ENCODE data around the gene CACNA2D1.
"Not testable (repeated sequence)": the region's sequence is repeated elsewhere in the genome, so short reads cannot be mapped to it uniquely, and the experiment has no call there.

Gene CACNA2D1

DNA sequence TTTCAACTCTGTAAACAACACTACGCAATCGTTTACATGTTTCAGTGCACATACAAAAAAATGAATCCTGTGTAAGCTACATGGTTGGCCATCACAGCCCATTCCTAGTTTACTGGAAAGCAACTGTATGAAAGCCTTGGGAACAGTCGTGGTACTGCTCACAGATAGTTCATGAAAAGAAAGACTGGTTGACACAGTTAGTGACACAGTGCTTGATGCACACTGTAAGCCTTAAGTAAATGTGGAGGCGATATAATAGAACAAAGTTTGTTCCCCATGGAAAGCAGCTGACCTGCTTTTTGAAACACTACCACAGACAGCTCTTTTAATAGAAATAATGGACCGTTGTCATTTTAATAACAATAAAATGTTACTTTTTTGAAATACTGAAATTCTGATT lies 5.1 kb downstream of the CACNA2D1 start:
- intact Hi-C loops (cut with DNase I), result no loop called here
- no peak for DNase-seq

DNA sequence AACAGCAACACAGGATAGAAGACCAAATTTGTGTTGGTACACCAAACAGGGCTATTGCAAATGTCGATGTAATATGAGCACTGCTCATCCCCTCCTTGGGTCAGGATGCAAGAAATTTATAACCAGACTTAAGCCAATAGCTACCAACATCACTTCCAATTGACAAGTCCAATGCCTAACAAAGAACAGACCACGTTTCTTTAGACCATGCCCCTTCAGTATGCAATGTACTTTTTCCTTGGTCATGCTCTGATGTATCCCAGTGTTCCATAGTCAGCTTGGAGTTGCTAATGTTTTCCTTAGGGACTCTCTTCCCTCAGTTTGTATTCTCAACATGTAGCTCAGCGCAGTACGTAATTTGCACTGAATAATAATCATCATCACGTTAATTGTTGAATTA lies 7.8 kb downstream of the CACNA2D1 start:
- DNase-seq, result no peak
- intact Hi-C loops (cut with DNase I), result no loop called here

DNA sequence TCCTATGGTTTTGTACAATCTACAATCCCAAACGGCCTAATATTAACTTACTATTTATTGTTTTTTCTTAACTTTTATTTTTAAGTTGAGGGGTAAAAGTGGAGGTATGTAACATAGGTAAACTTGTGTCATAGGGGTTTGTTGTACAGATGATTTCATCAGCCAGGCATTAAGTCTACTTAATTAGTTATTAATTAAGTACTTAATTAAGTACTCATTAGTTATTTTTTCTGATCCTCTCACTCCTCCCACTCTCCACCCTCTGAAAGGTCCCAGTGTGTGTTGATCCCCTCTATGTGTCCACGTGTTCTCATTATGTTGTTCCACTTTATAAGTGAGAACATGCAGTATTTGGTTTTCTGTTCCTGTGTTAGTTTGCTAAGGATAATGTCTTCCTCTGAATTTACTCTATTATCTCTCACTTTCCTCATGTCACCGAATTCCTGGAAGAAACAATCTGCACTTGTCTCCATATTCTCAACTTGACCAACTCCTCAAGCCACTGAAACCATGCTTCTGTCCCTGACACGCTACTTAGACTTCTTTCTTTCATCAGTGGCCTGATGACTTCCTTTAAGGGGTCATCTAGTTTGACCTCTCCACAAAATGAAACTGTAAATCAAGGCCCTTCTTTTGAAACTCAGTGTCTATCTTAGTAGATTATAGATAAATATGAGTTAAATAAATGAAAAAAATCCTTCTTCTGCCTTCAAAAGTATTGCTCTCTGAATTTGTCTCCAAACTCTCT lies 9.1 kb downstream of the CACNA2D1 start:
- intact Hi-C loops (cut with DNase I), result no loop called here
- DNase-seq, result no peak

DNA sequence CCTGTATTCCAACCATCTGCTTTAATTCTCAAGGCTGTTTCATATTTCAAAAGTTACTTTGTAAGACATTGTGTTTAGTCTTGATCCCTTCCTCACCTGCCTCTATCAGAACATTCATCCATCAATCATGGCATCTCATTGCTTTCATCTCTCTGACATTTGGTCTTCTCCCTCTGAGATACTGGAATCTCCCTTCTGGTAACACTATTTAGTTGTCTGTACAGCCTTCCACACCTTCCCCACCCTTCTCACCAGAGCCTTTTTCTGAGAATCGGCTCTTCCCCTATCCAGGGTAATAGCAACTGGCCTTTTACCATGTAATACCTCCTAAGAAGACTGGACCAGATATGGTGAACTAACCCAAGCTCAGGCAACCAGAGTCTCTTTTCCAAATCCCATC lies 10.1 kb downstream of the CACNA2D1 start:
- intact Hi-C loops (cut with DNase I), result no loop called here
- no peak for DNase-seq

DNA sequence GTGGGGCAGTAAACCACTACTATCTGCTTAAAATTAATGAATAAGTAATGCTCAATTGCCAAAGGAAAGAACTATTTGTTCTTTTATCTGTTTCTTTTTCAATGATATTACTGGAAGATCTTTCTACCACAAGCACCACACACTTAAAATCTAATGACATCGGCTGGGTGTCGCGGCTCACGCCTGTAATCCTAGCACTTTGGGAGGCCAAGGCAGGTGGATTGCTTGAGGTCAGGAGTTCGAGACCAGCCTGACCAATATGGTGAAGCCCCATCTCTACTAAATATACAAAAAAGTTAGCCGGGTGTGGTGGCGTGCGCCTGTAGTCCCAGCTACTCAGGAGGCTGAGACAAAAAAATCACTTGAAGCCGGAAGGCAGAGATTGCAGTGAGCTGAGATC lies 10.8 kb downstream of the CACNA2D1 start:
- DNase-seq; intact Hi-C loops (cut with DNase I): not testable (repeated sequence)

DNA sequence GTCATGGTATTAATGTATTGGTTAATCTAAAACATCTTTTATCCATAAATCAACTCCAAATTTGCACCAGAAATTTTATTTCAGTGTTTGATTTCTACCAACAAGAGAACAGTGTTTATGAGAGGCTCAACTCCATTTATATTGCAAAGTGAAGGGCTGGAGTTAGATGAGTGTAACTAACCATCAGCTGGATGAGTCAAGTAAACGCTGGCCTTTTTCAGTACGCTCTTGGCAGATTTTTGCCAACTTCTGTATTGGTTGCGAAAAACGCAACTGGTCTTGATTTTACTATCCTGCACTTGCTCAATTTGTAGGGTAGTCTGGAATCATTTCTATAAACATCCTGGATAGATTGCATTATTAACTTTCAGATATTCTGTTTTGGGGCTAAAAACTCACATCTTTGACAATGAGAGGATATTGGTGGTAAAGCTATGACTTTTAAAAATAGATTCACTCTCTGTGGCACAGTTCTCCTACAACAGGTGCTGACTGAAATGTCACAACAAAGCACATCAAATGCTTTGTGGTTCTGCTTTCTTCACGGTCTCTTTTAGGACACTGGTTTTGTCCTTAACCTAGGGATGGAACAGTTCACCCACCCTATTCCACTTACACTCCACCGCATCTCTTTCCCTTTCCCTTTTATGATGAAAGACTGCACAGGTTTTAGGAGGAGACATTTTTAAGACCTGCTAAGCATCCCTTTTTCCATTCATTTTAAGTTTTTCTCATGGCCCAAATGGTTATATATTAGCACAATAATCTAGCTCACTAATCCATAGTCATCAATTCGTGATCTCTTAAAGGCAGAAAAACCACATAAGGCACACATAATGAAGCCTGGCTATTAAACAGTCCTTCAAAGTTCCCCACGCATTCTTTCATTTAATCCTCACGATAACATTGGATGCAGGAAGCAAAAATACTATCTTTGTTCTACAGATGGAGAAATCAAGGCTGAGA lies 12.8 kb downstream of the CACNA2D1 start:
- DNase-seq, result no peak
- intact Hi-C loops (cut with DNase I), result no loop called here

DNA sequence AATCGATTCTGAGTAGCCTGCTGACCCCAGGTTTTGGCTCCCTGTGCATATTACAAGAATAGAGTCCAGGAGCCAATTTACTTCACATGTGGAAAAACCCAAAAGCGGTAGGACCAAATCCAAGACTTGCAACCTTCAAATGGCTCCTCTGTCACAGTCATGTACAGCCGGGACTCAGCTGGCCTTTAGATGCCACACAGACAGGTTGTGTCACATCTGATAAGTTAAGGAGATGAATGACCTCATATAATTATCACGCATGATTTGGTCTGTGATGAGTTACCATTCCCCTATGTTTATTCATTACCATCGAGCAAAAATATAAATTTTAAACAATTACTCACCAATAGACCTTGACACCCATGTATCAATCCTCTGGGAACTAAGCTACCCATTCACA lies 14.2 kb downstream of the CACNA2D1 start:
- intact Hi-C loops (cut with DNase I), result no loop called here
- no peak for DNase-seq

DNA sequence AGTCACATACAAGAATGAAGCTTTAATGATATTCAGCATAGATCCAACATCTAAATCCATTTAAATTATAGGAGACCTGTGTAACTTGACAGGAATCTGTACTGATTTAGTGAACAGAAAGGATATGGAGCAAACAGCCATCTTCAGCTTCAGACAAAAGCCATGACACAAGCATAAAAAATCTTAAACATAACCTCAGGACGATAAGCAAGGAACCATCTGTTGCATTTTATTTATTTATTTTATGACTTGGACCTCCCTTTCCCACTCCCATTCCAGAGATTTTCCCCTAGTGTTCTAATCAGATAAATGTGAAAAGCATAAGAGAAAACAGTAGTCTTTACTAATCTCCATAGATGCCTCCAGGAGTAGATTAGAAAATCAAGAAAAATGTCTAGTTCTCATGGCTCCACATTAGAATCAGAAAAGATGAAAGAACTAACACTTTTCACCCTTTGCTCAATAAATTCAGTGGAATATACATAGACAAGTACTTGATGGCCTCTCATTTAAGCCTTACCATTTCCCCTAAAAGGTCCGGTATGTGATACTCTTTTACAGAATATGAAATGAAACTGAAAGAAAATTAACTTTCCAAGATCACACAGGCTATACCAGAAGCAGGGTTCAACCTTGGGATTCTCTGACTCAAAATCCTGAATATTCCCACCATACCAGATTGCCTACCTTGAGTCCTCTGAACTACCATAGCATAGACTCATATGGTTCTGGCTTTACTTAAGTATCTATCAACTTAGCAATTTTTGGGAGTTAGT lies 15.2 kb downstream of the CACNA2D1 start:
- intact Hi-C loops (cut with DNase I), result no loop called here

DNA sequence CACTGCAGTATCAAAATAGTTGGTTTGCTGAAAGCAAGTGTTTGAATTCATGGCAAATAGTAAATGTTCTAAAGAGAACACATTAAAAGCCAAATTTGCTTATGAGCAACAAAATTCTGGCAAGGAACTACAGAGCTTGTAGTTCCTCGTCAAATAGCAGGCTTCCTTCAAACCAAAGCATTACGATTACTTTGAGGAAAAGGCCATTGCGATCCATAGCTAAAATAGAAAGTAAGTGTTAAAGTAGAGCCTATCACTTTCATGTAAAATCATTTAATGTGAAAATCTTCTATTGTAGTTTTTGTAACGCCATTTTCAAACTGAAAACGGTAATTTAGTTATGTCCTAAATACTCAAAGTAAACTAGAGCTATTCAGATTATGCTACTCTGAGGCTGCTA lies 20.1 kb downstream of the CACNA2D1 start:
- no peak for DNase-seq
- intact Hi-C loops (cut with DNase I), result no loop called here

More for the DNA sequence above, 15.2 kb downstream of the CACNA2D1 start:
- no peak for DNase-seq

DNA sequence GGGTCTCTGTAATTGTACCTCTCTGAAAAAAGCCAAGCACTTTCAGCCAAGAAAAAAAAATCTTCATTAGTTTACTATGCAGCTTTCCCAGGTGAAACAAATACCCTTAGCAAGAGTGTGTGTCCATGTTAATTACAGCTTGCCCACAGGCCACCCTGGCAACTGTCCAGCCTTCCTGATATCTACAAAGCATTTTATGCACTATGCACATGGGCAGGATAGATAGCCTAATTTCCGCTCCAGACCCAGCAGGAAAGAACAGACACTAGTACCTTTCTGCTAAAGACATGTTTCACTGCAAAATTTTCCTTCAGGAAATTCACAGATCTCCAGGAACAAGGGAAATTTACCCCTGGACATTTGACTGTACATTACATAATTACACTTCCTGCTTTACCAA lies 24.4 kb downstream of the CACNA2D1 start:
- no peak for DNase-seq
- intact Hi-C loops (cut with DNase I), result no loop called here

DNA sequence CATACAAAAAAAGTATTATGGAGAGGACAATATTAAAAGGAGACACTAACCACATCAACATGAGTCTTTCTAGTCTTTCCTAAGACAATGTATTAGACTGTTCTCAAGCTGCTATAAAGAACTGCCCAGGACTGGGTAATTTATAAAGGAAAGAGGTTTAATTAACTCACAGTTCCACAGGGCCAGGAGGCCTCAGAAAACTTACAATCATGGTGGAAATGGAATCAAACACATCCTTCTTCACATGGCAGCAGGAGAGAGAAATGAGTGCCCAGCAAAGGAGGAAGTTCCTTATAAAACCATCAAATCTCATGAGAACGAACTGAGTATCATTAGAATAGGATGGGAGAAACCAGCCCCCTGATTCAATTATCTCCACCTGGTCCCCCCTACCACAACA lies 25.7 kb downstream of the CACNA2D1 start:
- intact Hi-C loops (cut with DNase I), result no loop called here

DNA sequence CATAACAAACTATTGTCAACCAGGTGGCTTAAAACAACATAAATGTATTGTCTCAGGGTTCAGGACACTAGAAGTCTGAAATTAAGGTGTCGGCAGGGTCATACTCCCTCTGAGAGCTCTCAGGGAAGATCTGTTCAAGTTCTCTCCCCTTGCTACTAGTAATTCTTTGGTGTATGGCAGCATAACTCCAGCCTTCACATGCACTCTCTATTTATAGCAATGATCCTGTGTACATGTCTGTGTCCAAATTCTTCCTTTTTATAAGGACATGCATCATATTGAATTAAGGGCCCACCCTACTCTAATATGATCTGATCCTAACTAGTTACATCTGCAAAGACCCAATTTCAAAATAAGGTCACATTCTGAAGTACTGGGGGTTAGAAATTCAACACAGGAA lies 27.2 kb downstream of the CACNA2D1 start:
- DNase-seq, result no peak
- intact Hi-C loops (cut with DNase I), result no loop called here

More for the DNA sequence above, 25.7 kb downstream of the CACNA2D1 start:
- DNase-seq, result no peak

DNA sequence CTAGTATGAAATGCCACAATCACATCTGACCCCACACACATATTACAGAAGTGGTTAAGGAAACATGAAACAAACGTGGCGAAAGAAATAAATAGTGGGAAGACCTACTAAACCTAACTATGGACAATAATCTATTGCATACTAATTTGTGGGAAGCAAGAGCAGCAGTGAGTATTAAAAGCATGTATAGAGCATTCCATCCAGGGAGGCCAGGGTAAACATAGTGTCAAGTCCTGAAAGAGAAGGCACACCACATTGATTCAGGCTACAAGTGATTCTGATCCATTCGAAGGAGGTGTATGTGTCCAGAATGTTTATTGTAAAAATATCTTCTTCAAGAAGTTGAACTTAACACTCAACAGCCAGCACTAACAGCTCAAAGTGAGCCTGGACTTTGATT lies 29.2 kb downstream of the CACNA2D1 start:
- DNase-seq, result no peak
- intact Hi-C loops (cut with DNase I), result no loop called here

DNA sequence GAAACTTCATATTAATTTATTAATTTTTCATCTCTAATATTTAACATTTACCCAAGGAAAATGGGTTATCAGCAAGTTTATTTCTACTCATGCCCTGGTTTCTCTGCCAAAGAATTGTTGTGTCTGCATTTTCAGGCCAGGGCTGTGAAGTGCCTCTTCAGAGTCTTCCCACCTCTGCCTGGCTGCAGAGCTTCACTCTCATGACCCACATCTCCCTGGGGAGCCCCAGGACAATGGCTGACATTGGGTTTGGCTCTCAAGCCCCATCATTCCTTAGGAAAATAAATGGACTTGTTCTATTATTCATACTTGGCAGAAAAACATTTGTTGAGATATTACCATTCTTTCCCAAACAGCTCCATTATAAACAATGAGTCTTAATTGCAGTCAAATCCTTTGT lies 30.3 kb downstream of the CACNA2D1 start:
- no peak for DNase-seq
- intact Hi-C loops (cut with DNase I), result no loop called here

DNA sequence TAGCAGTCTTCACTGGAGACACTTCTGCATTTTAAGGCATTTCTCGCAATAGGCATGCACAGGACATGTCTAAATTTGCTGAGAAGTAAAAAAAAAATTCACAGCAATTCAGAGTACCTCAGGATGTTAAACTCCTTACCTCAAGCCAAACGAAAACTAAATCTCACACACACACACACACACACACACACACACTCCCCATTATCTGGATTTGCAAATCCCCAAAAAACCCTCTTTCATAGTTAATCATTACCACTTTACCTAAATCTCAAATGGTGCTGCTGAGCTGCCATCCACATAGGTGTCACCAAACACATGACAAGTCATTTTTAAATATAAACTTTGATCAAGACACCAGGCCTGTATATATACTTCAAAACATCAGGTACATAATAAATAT lies 31.8 kb downstream of the CACNA2D1 start:
- DNase-seq, result no peak
- intact Hi-C loops (cut with DNase I), result no loop called here

DNA sequence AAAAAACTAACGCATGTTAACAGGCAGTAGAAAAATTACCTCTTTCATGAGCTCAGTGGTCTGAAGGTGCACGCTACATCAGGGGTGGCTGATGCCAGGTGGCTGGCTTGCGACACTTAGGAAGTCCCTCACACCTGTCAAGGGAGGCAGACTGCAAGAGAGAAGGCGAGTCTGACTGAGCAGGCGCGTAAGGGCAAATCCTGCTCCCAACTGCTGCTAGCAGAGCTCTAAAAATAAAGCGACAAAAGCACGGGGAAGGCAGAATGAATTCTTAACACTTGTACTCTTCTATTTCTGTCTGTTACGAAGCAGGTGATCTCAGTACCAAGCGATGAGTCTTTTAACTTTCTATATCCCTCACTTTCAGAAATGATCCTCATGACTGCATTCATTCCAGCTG lies 33.1 kb downstream of the CACNA2D1 start:
- peak in 8 of 10 donors; percentile 43 to 94 (median 66) for DNase-seq
- intact Hi-C loops (cut with DNase I), result no loop called here

DNA sequence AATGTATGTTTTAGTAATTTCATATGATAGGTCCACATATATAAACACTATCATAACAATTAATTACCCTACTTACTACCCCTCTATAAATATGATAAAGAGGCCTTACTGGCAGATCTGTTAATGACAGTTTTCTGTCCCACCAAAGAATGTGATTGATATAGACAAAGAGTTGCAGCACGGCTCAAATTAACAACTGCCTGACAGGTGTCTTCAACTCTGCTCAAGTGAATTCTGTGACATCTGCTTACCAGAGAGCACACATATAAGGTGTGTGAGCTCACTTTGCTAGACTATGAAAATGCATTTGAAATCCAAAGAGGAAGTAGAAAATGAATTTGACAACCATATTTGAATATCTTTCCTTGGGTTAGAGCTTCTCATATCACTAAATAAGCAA lies 36.6 kb downstream of the CACNA2D1 start:
- intact Hi-C loops (cut with DNase I), result no loop called here
- DNase-seq, result no peak

DNA sequence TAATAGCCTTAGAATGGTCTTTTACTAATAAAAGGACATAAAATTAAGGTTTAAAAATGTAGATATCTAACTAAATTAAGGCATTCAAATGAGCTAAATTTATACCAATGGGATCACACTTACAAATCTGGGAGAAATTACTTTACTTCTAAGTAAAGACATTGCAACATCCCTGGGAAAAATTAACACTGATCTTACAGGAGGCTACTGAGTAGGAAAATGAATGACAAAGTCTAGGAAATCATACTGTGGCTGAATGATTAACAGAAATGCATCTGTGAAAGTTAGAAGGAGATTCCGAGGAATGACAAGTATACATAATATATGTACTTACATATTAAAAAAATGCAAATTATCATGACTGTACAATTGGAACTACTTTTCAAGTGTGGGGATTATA lies 38.3 kb downstream of the CACNA2D1 start:
- intact Hi-C loops (cut with DNase I), result no loop called here
- no peak for DNase-seq

DNA sequence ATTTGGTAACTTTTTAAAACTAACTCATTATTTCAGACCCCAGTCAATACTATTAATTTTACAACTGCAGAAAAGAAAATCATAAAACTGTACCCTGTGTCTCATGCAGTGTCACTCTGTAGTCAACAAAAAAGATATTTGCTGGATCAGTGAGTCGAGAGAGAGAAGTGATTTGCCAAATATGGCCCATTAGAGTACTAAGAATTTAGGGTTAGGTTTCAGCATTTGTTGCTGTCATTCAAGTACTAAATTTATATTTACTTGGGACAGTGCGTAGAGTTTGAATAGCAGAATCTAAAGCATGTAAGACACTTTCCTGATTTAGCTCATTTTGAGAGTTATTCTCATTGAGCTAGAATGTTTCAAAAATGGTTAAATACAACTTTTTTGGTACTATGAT lies 38.9 kb downstream of the CACNA2D1 start:
- no peak for DNase-seq
- intact Hi-C loops (cut with DNase I), result no loop called here

DNA sequence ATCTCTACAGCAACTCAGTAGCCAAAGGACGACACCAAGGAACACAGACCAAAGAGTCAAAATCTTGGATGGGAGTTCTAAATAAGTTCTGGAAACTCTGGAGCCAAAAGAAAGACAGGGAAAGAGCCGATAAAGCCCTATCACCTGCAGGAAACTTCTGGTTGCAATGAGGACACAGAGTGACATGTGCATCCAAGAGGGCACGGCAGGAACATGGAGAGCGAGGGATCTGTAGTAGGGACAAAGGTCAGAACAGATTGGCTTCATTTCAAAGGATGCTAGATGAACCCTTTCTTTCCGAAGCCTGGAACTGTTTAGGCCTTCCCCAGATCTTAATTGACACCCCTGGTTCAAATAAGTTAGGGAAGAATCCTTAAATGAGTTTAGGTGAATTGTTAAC lies 39.5 kb downstream of the CACNA2D1 start:
- intact Hi-C loops (cut with DNase I), result no loop called here
- no peak for DNase-seq
